ENCODE results near the gene LILRB1. TPM values are rescaled to one million over a fixed set of nuclear protein-coding genes. Genes with fewer than 3 reads are reported as not detected.

LILRB1 gene
- total and polyA plus RNA-seq, 2 donors (not counting 3 experiments of a cell fraction or from before 2014, with no cell fraction given): not detected

- DNase-seq (ENCODE audit: low read depth, low spot score): no peak
- Histone ChIP-seq H2AFZ (ENCODE audit: low read depth, low read length) (no peak overlapping the region), H3K4me3 (replicated peaks in 1 of 3; ENCODE audit: insufficient read depth in 1 of 3, low read depth in 1 of 3, low read length in 3 of 3) (no peak overlapping the region), H3K4me1 (ENCODE audit: control insufficient read depth, extremely low read depth, insufficient read depth, low read length) (no peaks in the 10 kb centered on the region), H3K9me3 (replicated peaks; ENCODE audit: control insufficient read depth, insufficient read depth, low read length) (no peaks in the 10 kb centered on the region), H3K36me3 (ENCODE audit: control insufficient read depth in 2 of 2, extremely low read depth in 1 of 2, insufficient read depth in 2 of 2, low read length in 2 of 2) (no peaks in the 10 kb centered on the region), H3K9ac (replicated peaks; ENCODE audit: extremely low read depth, insufficient read depth, low read length) (no peak overlapping the region), H3K9me1 (replicated peaks; ENCODE audit: control insufficient read depth, extremely low read depth, insufficient read depth, low read length) (no peaks in the 10 kb centered on the region), H3K27ac (ENCODE audit: insufficient read depth, low read depth, low read length) (no peak overlapping the region), H3K4me2 (ENCODE audit: insufficient read depth, low read length) (no peak overlapping the region), H3K27me3 (ENCODE audit: control insufficient read depth in 2 of 2, insufficient read depth in 2 of 2, low read length in 2 of 2) (no peaks in the 10 kb centered on the region), H4K20me1 (replicated peaks; ENCODE audit: control insufficient read depth, extremely low read depth, insufficient read depth, low read length) (no peaks in the 10 kb centered on the region), H3K79me2 (ENCODE audit: control insufficient read depth, insufficient read depth, low read length) (no peaks in the 10 kb centered on the region)
- TF ChIP-seq POLR2A (IDR thresholded peaks at IDR 0.05; ENCODE audit: low read depth, low read length): no peak
- no peak for TF ChIP-seq POLR2AphosphoS5 (IDR thresholded peaks at IDR 0.05; ENCODE audit: insufficient read depth, low read depth, low read length)
- no peak for TF ChIP-seq JUN (IDR thresholded peaks at IDR 0.05; ENCODE audit: borderline replicate concordance, insufficient read depth, insufficient read length, low read depth)
- TF ChIP-seq GATA2 (IDR thresholded peaks at IDR 0.05; ENCODE audit: insufficient read depth, insufficient read length, low read depth, low read length): no peak
- no peak for TF ChIP-seq MYC (IDR thresholded peaks at IDR 0.05; ENCODE audit: low read depth, low read length)
- TF ChIP-seq, protein P1, sequence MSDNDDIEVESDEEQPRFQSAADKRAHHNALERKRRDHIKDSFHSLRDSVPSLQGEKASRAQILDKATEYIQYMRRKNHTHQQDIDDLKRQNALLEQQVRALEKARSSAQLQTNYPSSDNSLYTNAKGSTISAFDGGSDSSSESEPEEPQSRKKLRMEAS (IDR thresholded peaks at IDR 0.05; ENCODE audit: insufficient read depth, insufficient read length): no peak
- TF ChIP-seq EZH2 (IDR thresholded peaks at IDR 0.05; ENCODE audit: borderline replicate concordance, low read depth, low read length, severe bottlenecking): no peak
- no peak for TF ChIP-seq CTCF (IDR thresholded peaks at IDR 0.05; ENCODE audit: extremely low read depth in 1 of 2, insufficient read depth in 1 of 2, low read depth in 1 of 2, low read length in 2 of 2)
- TF ChIP-seq FOS (IDR thresholded peaks at IDR 0.05; ENCODE audit: borderline replicate concordance, insufficient read depth, low read length): no peak
- BruUV-seq (replicated peaks): no TSS peak
- intact Hi-C loops (cut with micrococcal nuclease): no loop called here
- FAIRE-seq: no peak
- CTCF ChIA-PET: interaction anchor here (2.7 kb wide), 1 partner anchor 12 kb away, joined by 12 read pairs; no protein-coding TSS in a partner anchor
- dilution Hi-C loops (cut with MboI; ENCODE audit: extremely low pct_ligation_motif_present, low sequenced_read_pairs): no loop called here
- POLR2A ChIA-PET: no interaction called here
Measured at GRCh38 chr19:54661846-54662481, 31.7 kb downstream of the LILRB1 start.
